ENCODE measurements around the gene CADPS2. TPM values are rescaled to one million over a fixed set of nuclear protein-coding genes. Genes with fewer than 3 reads are reported as not detected.

CADPS2 gene
- polyA plus RNA-seq, 1 donor (not counting 4 experiments of a cell fraction or from before 2014, with no cell fraction given), result 0.35 TPM

DNA sequence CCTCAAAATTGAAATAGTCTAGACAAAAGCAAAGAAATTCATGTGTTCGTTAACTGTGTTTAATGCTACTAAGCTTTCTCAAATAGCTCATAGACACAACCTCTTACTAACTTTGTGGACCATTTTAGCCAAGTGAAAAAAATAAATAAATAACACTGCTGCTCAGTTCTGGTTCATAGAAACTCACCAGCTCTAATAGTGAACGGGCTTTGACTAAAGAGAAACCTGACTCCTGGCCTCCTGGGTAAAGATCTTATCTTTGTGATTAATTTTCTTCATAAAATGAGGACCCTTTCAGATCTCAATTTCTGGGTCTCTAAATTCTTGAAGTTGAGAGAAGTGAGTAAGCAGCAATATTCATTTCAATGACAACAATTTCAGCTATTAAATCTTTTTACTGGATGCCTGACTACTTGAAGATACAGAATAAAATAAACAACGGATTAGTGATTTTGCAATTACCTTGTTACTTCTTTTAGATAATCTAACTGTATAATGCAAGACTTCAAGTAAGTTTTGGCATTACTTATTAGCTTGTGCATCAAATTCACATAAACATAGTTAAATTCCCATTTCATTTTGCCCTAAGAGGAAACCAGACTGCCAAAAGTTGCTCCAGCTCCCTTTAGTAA, 3.1 kb downstream of the CADPS2 start:
- no peak overlapping the region for H3K4me2 ChIP-seq (ENCODE audit: control insufficient read depth, extremely low read depth, insufficient read depth, low read depth, low read length)
- dilution Hi-C loops (cut with MboI; ENCODE audit: extremely low pct_ligation_motif_present, low sequenced_read_pairs), result no loop called here
- H3K4me3 ChIP-seq (ENCODE audit: control insufficient read depth in 2 of 3, extremely low read depth in 1 of 3, insufficient read depth in 2 of 3, low read depth in 1 of 3, low read length in 3 of 3), result no peak overlapping the region

DNA sequence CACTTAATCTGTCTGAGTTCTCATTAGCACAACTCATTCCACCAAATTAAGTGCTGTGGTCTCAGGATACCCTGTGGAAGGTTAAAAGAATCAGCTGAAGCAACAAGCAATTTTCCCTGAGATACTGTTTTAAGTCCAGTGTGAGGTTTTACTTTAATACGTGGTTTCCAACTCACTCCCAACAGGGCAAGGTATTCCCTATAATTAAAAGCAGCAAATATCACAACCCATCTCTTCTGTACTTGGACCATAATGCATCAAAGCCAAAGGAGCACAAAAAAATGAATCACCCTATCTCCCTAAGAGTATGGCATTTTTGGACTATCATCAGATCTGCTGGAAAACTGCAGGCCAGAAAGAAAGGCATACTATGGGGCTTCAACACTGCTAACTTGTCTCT, 4.9 kb downstream of the CADPS2 start:
- no peak for TF ChIP-seq EZH2 (IDR thresholded peaks at IDR 0.05; ENCODE audit: low read length)
- TF ChIP-seq, protein P1, sequence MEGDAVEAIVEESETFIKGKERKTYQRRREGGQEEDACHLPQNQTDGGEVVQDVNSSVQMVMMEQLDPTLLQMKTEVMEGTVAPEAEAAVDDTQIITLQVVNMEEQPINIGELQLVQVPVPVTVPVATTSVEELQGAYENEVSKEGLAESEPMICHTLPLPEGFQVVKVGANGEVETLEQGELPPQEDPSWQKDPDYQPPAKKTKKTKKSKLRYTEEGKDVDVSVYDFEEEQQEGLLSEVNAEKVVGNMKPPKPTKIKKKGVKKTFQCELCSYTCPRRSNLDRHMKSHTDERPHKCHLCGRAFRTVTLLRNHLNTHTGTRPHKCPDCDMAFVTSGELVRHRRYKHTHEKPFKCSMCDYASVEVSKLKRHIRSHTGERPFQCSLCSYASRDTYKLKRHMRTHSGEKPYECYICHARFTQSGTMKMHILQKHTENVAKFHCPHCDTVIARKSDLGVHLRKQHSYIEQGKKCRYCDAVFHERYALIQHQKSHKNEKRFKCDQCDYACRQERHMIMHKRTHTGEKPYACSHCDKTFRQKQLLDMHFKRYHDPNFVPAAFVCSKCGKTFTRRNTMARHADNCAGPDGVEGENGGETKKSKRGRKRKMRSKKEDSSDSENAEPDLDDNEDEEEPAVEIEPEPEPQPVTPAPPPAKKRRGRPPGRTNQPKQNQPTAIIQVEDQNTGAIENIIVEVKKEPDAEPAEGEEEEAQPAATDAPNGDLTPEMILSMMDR (optimal IDR thresholded peaks at IDR 0.05 in 1 of 3, IDR thresholded peaks at IDR 0.05 in 1 of 3, conservative IDR thresholded peaks at IDR 0.05 in 1 of 3; ENCODE audit: extremely low read depth in 1 of 3, insufficient read depth in 2 of 3, low read length in 3 of 3), result no peak
- H3K79me2 ChIP-seq (ENCODE audit: control insufficient read depth, insufficient read depth, low read length), result no peaks in the 10 kb centered on the region
- H3K27me3 ChIP-seq (ENCODE audit: control insufficient read depth, extremely low read depth, insufficient read depth, low read length), result peaks cover 14% of the 10 kb centered on the region
- H3K9me1 ChIP-seq (ENCODE audit: control insufficient read depth, extremely low read depth, insufficient read depth, low read length), result no peaks in the 10 kb centered on the region
- H3K9me3 ChIP-seq (ENCODE audit: control insufficient read depth, low read depth, low read length), result no peaks in the 10 kb centered on the region
- H3K4me1 ChIP-seq (ENCODE audit: control insufficient read depth, extremely low read depth, insufficient read depth, low read length), result peaks cover 5% of the 10 kb centered on the region
- H3K4me2 ChIP-seq (ENCODE audit: control insufficient read depth, extremely low read depth, insufficient read depth, low read depth, low read length), result no peak overlapping the region
- no peaks in the 10 kb centered on the region for H3K36me3 ChIP-seq (ENCODE audit: control insufficient read depth in 2 of 2, extremely low read depth in 1 of 2, insufficient read depth in 2 of 2, low read length in 2 of 2)
- H3K27ac ChIP-seq (ENCODE audit: control insufficient read depth, insufficient read depth, low read length), result no peak overlapping the region
- FAIRE-seq, result no peak
- no peak for DNase-seq (ENCODE audit: low read depth, low spot score)
- no peak overlapping the region for H3K9ac ChIP-seq (ENCODE audit: control insufficient read depth, extremely low read depth, insufficient read depth, low read length)
- H2AFZ ChIP-seq (ENCODE audit: control insufficient read depth, low read length), result no peak overlapping the region
- H3K4me3 ChIP-seq (ENCODE audit: control insufficient read depth in 2 of 3, extremely low read depth in 1 of 3, insufficient read depth in 2 of 3, low read depth in 1 of 3, low read length in 3 of 3), result no peak overlapping the region
- H4K20me1 ChIP-seq (ENCODE audit: control insufficient read depth, extremely low read depth, insufficient read depth, low read length), result no peaks in the 10 kb centered on the region
- dilution Hi-C loops (cut with MboI; ENCODE audit: extremely low pct_ligation_motif_present, low sequenced_read_pairs), result no loop called here

More for the DNA sequence above, 3.1 kb downstream of the CADPS2 start:
- no peaks in the 10 kb centered on the region for H3K9me1 ChIP-seq (ENCODE audit: control insufficient read depth, extremely low read depth, insufficient read depth, low read length)
- TF ChIP-seq EZH2 (IDR thresholded peaks at IDR 0.05; ENCODE audit: low read length), result no peak
- TF ChIP-seq, protein P1 (optimal IDR thresholded peaks at IDR 0.05 in 1 of 3, IDR thresholded peaks at IDR 0.05 in 1 of 3, conservative IDR thresholded peaks at IDR 0.05 in 1 of 3; ENCODE audit: extremely low read depth in 1 of 3, insufficient read depth in 2 of 3, low read length in 3 of 3), result no peak
- peaks cover 10% of the 10 kb centered on the region for H3K4me1 ChIP-seq (ENCODE audit: control insufficient read depth, extremely low read depth, insufficient read depth, low read length)
- H3K36me3 ChIP-seq (ENCODE audit: control insufficient read depth in 2 of 2, extremely low read depth in 1 of 2, insufficient read depth in 2 of 2, low read length in 2 of 2), result no peaks in the 10 kb centered on the region
- FAIRE-seq (no peak), DNase-seq (ENCODE audit: low read depth, low spot score) (no peak)
- no peaks in the 10 kb centered on the region for H3K9me3 ChIP-seq (ENCODE audit: control insufficient read depth, low read depth, low read length)
- no peak overlapping the region for H3K27ac ChIP-seq (ENCODE audit: control insufficient read depth, insufficient read depth, low read length)
- H2AFZ ChIP-seq (ENCODE audit: control insufficient read depth, low read length), result no peak overlapping the region
- peaks cover 23% of the 10 kb centered on the region for H3K27me3 ChIP-seq (ENCODE audit: control insufficient read depth, extremely low read depth, insufficient read depth, low read length)
- H4K20me1 ChIP-seq (ENCODE audit: control insufficient read depth, extremely low read depth, insufficient read depth, low read length), result no peaks in the 10 kb centered on the region
- H3K9ac ChIP-seq (ENCODE audit: control insufficient read depth, extremely low read depth, insufficient read depth, low read length), result no peak overlapping the region
- no peaks in the 10 kb centered on the region for H3K79me2 ChIP-seq (ENCODE audit: control insufficient read depth, insufficient read depth, low read length)

All from keratinocyte (primary cell).